Adrenal gland (tissue), 12 donors: ENCODE data around the gene CCDC138. TPM values are rescaled to one million over a fixed set of nuclear protein-coding genes. Genes with fewer than 3 reads are reported as not detected.

Experiments
- DNase-seq, 7 donors: peaks; one replicate each; pipeline ENCODE4 v3.0.0-alpha.2; 2019 to 2020
- H3K27ac ChIP-seq, 5 donors: fragments of 200-600 bp; sonication (generic) in 4 of 5; 1 replicate in 3 of 5; 2 replicates in 2 of 5; pipeline versions ENCODE4 v1.5.1 to v1.8.0; 2016 to 2020; ENCODE audit warnings: mild to moderate bottlenecking in 1 of 5
- H3K27me3 ChIP-seq: fragments of 200-600 bp; 2 replicates; pipeline ENCODE4 v1.8.0; 2021
- H3K36me3 ChIP-seq, 2 donors: fragments of 200-600 bp; replicated peaks in 1 of 2; 1 replicate in 1 of 2; 2 replicates in 1 of 2; pipeline versions ENCODE4 v1.5.1 to v1.8.0; 2018 to 2022
- H3K4me1 ChIP-seq, 2 donors: fragments of 200-600 bp; replicated peaks in 1 of 2; 1 replicate in 1 of 2; 2 replicates in 1 of 2; pipeline versions ENCODE4 v1.5.1 to v1.8.0; 2018 to 2021
- H3K4me3 ChIP-seq, 4 donors: fragments of 200-600 bp; sonication (generic) in 3 of 4; one replicate each; pipeline ENCODE4 v1.5.1; 2016 to 2018
- H3K9me3 ChIP-seq, 3 donors: fragments of 200-600 bp; sonication (generic) in 1 of 3; replicated peaks in 1 of 3; 1 replicate in 2 of 3; 2 replicates in 1 of 3; pipeline versions ENCODE4 v1.5.1 to v1.8.0; 2016 to 2021
- CTCF ChIP-seq, 6 experiments: fragments of 450-650 bp in 4 of 6; fragments of 200-600 bp in 2 of 6; sonication (generic) in 1 of 6; IDR thresholded peaks; 1 replicate in 5 of 6; 2 replicates in 1 of 6; pipeline versions ENCODE4 v1.5.1 to v1.8.0; 2016 to 2021; ENCODE audit warnings: antibody characterized with exemption in 6 of 6, mild to moderate bottlenecking in 2 of 6, moderate library complexity in 1 of 6
- POLR2A ChIP-seq, 2 donors: fragments of 450-650 bp; IDR thresholded peaks; one replicate each; pipeline ENCODE4 v1.6.1; 2017; ENCODE audit warnings: antibody characterized with exemption in 2 of 2, mild to moderate bottlenecking in 2 of 2, moderate library complexity in 1 of 2
- WGBS, 4 donors: extraction: QIAGEN DNeasy Blood & Tissue Kit in 2 of 4; methylation state at CpG; one replicate each; pipeline versions ENCODE4 v1.1.5 to v1.1.7; 2013 to 2017; 5-methylcytosine and 5-hydroxymethylcytosine counted together
- intact Hi-C, 2 donors: fragments of 100-400 bp; cut with DNase I; formaldehyde crosslinking; loops; one replicate each; pipeline versions ENCODE4 v1.14.1 to v1.15.0; 2022 to 2023
- polyA plus RNA-seq, 3 donors: library from polyadenylated mRNA; stranded (reverse); fragments of 200-250 nt in 2 of 3; fragments of 350-450 nt in 1 of 3; fragmentation: Illumina TruSeq in 1 of 3; extraction: RNeasy Lipid Tissue Mini Kit (QIAGEN cat#74804) in 1 of 3; gene quantifications; one replicate each; pipeline ENCODE4 v1.2.3, GENCODE V29; 2013 to 2014
- total RNA-seq, 9 donors: library from RNA; depleted of rRNA in 4 of 9; stranded (reverse); fragments of >200 nt in 4 of 9; fragments of 120-200 nt in 1 of 9; fragmentation: NEBNext Ultra II Directional in 1 of 9; extraction: Animal tissue kit (Norgen Biotek cat#: 25700) in 1 of 9; gene quantifications; one replicate each; pipeline versions ENCODE4 v1.1.0 to v1.2.4, GENCODE V29; 2013 to 2023
- donor health status: healthy with polysubstance abuse.
- donor health status: Bipolar disorder and iron deficiency.
- donor health status: DM: yes; HTN: yes; CAD: no.
- donor health status: DM: no; HTN: no; CAD: no.
- donor health status: DM: no; HTN: no; CAD: no.
- donor health status: DM: yes; HTN: yes; CAD: no.

Gene CCDC138
- total and polyA plus RNA-seq, 12 donors: 1.0 to 8.0 (median 2.1) TPM

GRCh38 chr2:108877506-108877905 is 90.9 kb downstream of the CCDC138 start:
- Histone ChIP-seq H3K36me3 (no peaks in the 10 kb centered on the region), H3K4me1 (no peaks in the 10 kb centered on the region), H3K9me3 (no peaks in the 10 kb centered on the region), H3K27me3 (no peaks in the 10 kb centered on the region), H3K4me3 (no peak overlapping the region), H3K27ac (no peak overlapping the region)
- intact Hi-C loops: no loop called here
- no peak for DNase-seq
- 96 to 100% (median 99%) methylated on average over 2 of the region's 2 CpGs for WGBS, 4 donors
- no peak for TF ChIP-seq POLR2A (IDR thresholded peaks at IDR 0.05)
- no peak for TF ChIP-seq CTCF (IDR thresholded peaks at IDR 0.05)

GRCh38 chr2:108878276-108878675 is 91.7 kb downstream of the CCDC138 start:
- no peaks in the 10 kb centered on the region for H3K36me3 ChIP-seq
- no peak overlapping the region for H3K4me3 ChIP-seq
- no peaks in the 10 kb centered on the region for H3K4me1 ChIP-seq
- WGBS, 4 donors: 47 to 93% (median 57%) methylated on average over 2 of the region's 2 CpGs
- no peaks in the 10 kb centered on the region for H3K27me3 ChIP-seq
- intact Hi-C loops: no loop called here
- TF ChIP-seq CTCF (IDR thresholded peaks at IDR 0.05) (no peak), POLR2A (IDR thresholded peaks at IDR 0.05) (no peak)
- H3K9me3 ChIP-seq: no peaks in the 10 kb centered on the region
- no peak overlapping the region for H3K27ac ChIP-seq
- DNase-seq: no peak

DNA sequence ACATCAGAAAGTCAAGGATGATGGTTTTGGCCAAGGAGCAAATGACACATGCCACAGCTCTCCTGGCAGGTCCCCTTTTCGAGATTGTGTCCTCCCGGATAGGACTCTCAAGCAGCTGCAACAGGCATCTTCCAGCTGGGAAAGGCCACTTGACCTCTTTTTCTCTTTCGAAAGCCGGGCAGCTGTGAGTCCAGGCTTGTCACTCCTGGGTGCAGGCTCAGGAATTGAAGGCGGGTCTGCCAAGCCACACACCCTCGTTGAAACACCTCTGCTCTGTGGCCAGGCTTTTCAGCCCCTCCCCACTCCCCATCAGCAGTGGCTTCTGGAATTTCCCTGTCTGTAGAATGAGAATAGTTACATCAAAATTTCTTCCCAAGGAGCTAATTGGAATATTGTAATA is 98.0 kb downstream of the CCDC138 start:
- Histone ChIP-seq H3K36me3 (no peaks in the 10 kb centered on the region), H3K9me3 (peaks cover 0 to 4% (median 0%) of the 10 kb centered on the region in 3 donors), H3K27me3 (no peaks in the 10 kb centered on the region), H3K27ac (no peak overlapping the region), H3K4me3 (no peak overlapping the region), H3K4me1 (no peaks in the 10 kb centered on the region)
- DNase-seq: no peak
- intact Hi-C loops: no loop called here
- TF ChIP-seq CTCF (IDR thresholded peaks at IDR 0.05) (no peak), POLR2A (IDR thresholded peaks at IDR 0.05) (no peak)
- 51 to 70% (median 64%) methylated on average over 6 of the region's 6 CpGs for WGBS, 4 donors

DNA sequence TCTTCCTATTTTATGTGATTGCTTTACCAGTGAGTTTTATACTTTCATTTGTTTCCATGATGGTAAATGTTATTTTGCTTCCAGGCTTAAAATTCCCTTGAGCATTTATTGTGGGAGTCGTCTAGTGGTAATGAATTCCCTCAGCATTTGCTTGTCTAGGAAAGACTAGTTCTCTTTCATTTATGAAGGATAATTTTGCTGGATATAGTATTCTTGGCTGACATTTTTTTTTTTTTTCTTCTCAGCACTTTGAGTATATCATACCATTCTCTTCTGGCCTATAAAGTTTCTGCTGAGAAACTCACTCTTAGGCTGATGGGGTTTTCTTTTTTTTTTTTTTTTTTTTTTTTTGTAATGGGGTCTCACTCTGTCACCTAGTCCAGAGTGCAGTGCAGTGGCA is 103.3 kb downstream of the CCDC138 start:
- Histone ChIP-seq H3K4me3 (no peak overlapping the region), H3K36me3 (no peaks in the 10 kb centered on the region), H3K4me1 (no peaks in the 10 kb centered on the region), H3K27me3 (no peaks in the 10 kb centered on the region), H3K9me3 (peaks cover 0 to 9% (median 6%) of the 10 kb centered on the region in 3 donors), H3K27ac (no peak overlapping the region)
- TF ChIP-seq CTCF (IDR thresholded peaks at IDR 0.05) (no peak), POLR2A (IDR thresholded peaks at IDR 0.05) (no peak)
- DNase-seq: no peak
- 89 to 100% (median 96%) methylated on average over 1 of the region's 1 CpG for WGBS, 4 donors
- intact Hi-C loops: no loop called here
